Brain microvascular endothelial cell (primary cell): ENCODE measurements around the gene MAML3.

Experiments
- DNase-seq: peaks from one replicate; pipeline ENCODE4 v3.0.0-alpha.2; 2020
- H3K27ac ChIP-seq: fragments of 250-450 bp; sonication (Bioruptor Pico); 2 replicates; pipeline ENCODE4 v1.5.1; 2020; ENCODE audit warnings: mild to moderate bottlenecking, moderate library complexity
- H3K27me3 ChIP-seq: fragments of 250-450 bp; sonication (Bioruptor Pico); replicated peaks from 2 replicates; pipeline ENCODE4 v1.5.1; 2020; ENCODE audit warnings: mild to moderate bottlenecking
- H3K36me3 ChIP-seq: fragments of 250-450 bp; sonication (Bioruptor Pico); replicated peaks from 2 replicates; pipeline ENCODE4 v1.5.1; 2020; ENCODE audit warnings: mild to moderate bottlenecking
- H3K4me3 ChIP-seq: 2 replicates; pipeline ENCODE4 v1.5.1; 2011; ENCODE audit warnings: low read depth, mild to moderate bottlenecking, control low read depth, low read length, moderate library complexity
- CTCF ChIP-seq: IDR thresholded peaks from 2 replicates; pipeline ENCODE4 v1.5.1; 2011; ENCODE audit warnings: low read depth, mild to moderate bottlenecking, moderate library complexity, low read length, control low read depth, inconsistent platforms; ENCODE audit errors: missing control alignments
- in situ Hi-C: cut with HindIII; loops from 2 replicates; pipeline ENCODE4 v1.10.0; 2017; ENCODE audit warnings: low sequenced_read_pairs, low pct_ligation_motif_present

Gene MAML3

DNA sequence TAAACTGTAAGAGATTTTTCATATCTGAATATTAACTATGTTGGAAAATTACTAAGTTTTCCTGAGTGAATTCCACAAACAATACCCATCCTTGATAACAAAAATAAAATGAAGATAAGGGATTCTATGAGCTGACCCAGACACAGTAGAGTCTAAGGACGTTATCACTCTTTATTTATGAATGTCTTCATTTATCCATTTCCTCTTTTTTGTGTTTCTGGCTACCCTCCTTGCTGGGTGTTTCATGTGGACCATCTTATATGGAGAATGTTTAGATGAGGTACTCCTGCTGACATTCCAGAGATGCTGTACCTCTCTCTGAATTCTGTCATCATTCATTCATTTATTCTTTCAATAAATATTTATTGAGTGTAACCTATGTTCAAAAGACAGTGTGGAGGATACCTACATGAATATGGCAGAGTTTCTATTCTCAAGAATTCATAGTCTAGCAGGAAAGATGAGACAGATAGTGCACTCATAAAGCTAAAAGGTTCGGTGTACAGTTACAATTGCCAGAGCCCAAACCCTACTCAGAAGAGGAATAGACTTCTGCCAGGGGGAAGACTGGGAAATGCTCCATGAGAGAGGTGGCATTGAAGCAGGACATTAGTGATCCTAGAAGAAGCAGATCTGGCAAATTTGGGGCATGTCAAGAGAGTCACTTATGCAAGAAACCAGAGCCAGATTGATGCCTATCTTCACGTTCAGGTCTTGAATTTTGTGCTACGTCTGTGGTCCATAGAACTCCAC, 195.8 kb downstream of the MAML3 start:
- Histone ChIP-seq H3K27me3 (peaks cover 47% of the 10 kb centered on the region), H3K36me3 (no peaks in the 10 kb centered on the region), H3K27ac (no peak overlapping the region), H3K4me3 (no peak overlapping the region)
- DNase-seq = no peak
- TF ChIP-seq CTCF = no peak
- in situ Hi-C loops = no loop called here

DNA sequence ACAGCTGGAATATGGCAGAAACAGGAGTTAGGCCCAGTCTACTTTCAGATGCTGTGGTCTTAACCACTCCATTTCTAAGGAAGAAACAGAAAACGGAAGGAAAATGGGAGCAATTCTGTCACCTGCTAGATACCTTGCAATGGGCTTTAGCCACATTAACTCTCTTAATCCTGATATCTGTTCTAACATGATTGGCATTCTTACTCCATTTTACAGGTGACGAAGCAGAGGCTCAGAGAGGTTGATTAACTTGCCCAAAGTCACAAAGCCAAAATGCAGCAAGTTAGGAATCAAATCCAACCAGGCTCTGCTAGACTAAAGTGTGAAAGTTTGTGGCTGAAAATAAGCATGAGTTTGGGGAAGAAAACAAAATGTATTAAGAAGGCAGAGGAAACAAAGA, 196.9 kb downstream of the MAML3 start:
- H3K27ac ChIP-seq = no peak overlapping the region
- in situ Hi-C loops = no loop called here
- no peak for DNase-seq
- TF ChIP-seq CTCF = no peak
- no peaks in the 10 kb centered on the region for H3K36me3 ChIP-seq
- no peak overlapping the region for H3K4me3 ChIP-seq
- peaks cover 51% of the 10 kb centered on the region for H3K27me3 ChIP-seq

- no peak for DNase-seq
- H3K27ac ChIP-seq = no peak overlapping the region
- in situ Hi-C loops = no loop called here
- no peaks in the 10 kb centered on the region for H3K36me3 ChIP-seq
- no peak for TF ChIP-seq CTCF
- H3K4me3 ChIP-seq = no peak overlapping the region
- peaks cover 51% of the 10 kb centered on the region for H3K27me3 ChIP-seq
Observed at GRCh38 chr4:139956507-139957017, 197.4 kb downstream of the MAML3 start.

- Histone ChIP-seq H3K4me3 (no peak overlapping the region), H3K27ac (no peak overlapping the region), H3K27me3 (peaks cover 43% of the 10 kb centered on the region), H3K36me3 (no peaks in the 10 kb centered on the region)
- in situ Hi-C loops = no loop called here
- DNase-seq = no peak
- TF ChIP-seq CTCF = no peak
Observed at GRCh38 chr4:139955600-139955999, 198.4 kb downstream of the MAML3 start.

GRCh38 chr4:139954512-139954911, 199.5 kb downstream of the MAML3 start:
- TF ChIP-seq CTCF = no peak
- no peak for DNase-seq
- Histone ChIP-seq H3K27me3 (peaks cover 40% of the 10 kb centered on the region), H3K27ac (no peak overlapping the region), H3K36me3 (no peaks in the 10 kb centered on the region), H3K4me3 (no peak overlapping the region)
- in situ Hi-C loops = no loop called here

DNA sequence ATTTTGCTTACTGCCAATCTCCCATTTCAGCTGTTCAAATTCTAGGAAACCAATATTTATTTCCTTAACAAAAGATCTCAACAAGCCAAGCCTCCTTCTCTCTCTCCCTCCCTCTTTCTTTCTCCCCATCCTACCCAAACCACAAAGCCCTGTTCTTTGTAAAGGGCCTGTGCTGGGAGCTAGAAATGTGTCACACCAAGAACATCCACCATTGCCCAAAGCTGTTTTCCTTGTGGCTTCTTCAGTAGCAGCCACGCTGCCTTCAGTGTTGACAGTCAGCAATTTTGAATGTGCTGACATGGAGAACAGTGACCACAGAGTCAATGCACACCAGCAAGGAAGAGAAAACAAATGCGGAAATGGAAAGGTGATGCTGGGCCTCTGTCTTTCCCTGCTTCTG, 203.0 kb downstream of the MAML3 start:
- peak; percentile 72 for DNase-seq
- Histone ChIP-seq H3K27ac (no peak overlapping the region), H3K4me3 (no peak overlapping the region), H3K27me3 (peaks cover 21% of the 10 kb centered on the region), H3K36me3 (no peaks in the 10 kb centered on the region)
- TF ChIP-seq CTCF = no peak
- in situ Hi-C loops = no loop called here
